PC-3 (cell line): ENCODE data around the gene CEP95. TPM values are rescaled to one million over a fixed set of nuclear protein-coding genes. Genes with fewer than 3 reads are reported as not detected.
A peak's percentile ranks its signal among the peaks of the same experiment; 100 is the strongest.

ENCODE experiments used
- ATAC-seq: fragments of 200-7000 bp; cut with Tn5 transposase; 2 replicates; pipeline ENCODE4 v1.9.1; 2020; ENCODE audit warnings: mild to moderate bottlenecking, moderate library complexity
- Bru-seq: library from RNA; stranded (reverse); fragments of 400-500 nt; gene quantifications from one replicate; lab custom pipeline; 2021; lab: Mats Ljungman, UMichigan
- BruChase-seq, 2 experiments: library from RNA; stranded (reverse); fragments of 400-500 nt; gene quantifications; one replicate each; lab custom pipeline; 2021; lab: Mats Ljungman, UMichigan
- BruUV-seq: library from RNA; stranded (reverse); fragments of 400-500 nt; replicated peaks from 2 replicates; lab custom pipeline; 2021; lab: Mats Ljungman, UMichigan
- CTCF ChIA-PET: fragments of 300-600 bp; sonication (Branson Sonifier 250); formaldehyde crosslinking; loops from one replicate; lab custom pipeline; 2022; ENCODE audit warnings: antibody characterized with exemption; lab: Charles Lee
- POLR2A ChIA-PET: fragments of 300-600 bp; sonication (Branson Sonifier 250); formaldehyde crosslinking; loops from one replicate; lab custom pipeline; 2022; ENCODE audit warnings: antibody characterized with exemption; ENCODE audit not compliant: unreplicated experiment; lab: Charles Lee
- DNase-seq: peaks from one replicate; pipeline ENCODE4 v3.0.0-alpha.2; 2015
- H2AFZ ChIP-seq: fragments of 300-600 bp; sonication (generic); 2 replicates; pipeline ENCODE4 v1.6.0; 2016; ENCODE audit warnings: antibody characterized with exemption, low read length
- H3F3A ChIP-seq: fragments of 300-600 bp; sonication (generic); one replicate; pipeline ENCODE4 v1.6.0; 2017; ENCODE audit warnings: antibody characterized with exemption, low read length, control low read depth, mild to moderate bottlenecking; ENCODE audit not compliant: unreplicated experiment
- H3K27ac ChIP-seq: fragments of 300-600 bp; sonication (generic); 2 replicates; pipeline ENCODE4 v1.5.1; 2016; ENCODE audit warnings: mild to moderate bottlenecking, low read length
- H3K27me3 ChIP-seq: fragments of 300-600 bp; sonication (generic); 2 replicates; pipeline ENCODE4 v1.6.1; 2016; ENCODE audit warnings: low read length, mixed read lengths
- H3K36me3 ChIP-seq: fragments of 300-600 bp; sonication (generic); 2 replicates; pipeline ENCODE4 v1.6.1; 2016; ENCODE audit warnings: low read depth, mixed run types, low read length, mixed read lengths
- H3K4me1 ChIP-seq: fragments of 300-600 bp; sonication (generic); 2 replicates; pipeline ENCODE4 v1.5.1; 2016; ENCODE audit warnings: low read length; ENCODE audit not compliant: insufficient read depth
- H3K4me2 ChIP-seq: fragments of 300-600 bp; sonication (generic); 2 replicates; pipeline ENCODE4 v1.6.0; 2016; ENCODE audit warnings: low read length
- H3K4me3 ChIP-seq: fragments of 300-600 bp; sonication (generic); 2 replicates; pipeline ENCODE4 v1.5.1; 2016; ENCODE audit warnings: mild to moderate bottlenecking, low read length, mixed read lengths
- H3K79me2 ChIP-seq: fragments of 300-600 bp; sonication (generic); 2 replicates; pipeline ENCODE4 v1.6.1; 2017; ENCODE audit warnings: low read length, mixed read lengths
- H3K9ac ChIP-seq: fragments of 300-600 bp; sonication (generic); 2 replicates; pipeline ENCODE4 v1.6.0; 2016; ENCODE audit warnings: mild to moderate bottlenecking, low read length
- H3K9me2 ChIP-seq: fragments of 300-600 bp; sonication (generic); replicated peaks from 2 replicates; pipeline ENCODE4 v1.6.1; 2016; ENCODE audit warnings: mixed run types, low read length, mixed read lengths
- H3K9me3 ChIP-seq: fragments of 300-600 bp; sonication (generic); 2 replicates; pipeline ENCODE4 v1.6.1; 2016; ENCODE audit warnings: low read length, mixed read lengths
- H4K20me1 ChIP-seq: fragments of 300-600 bp; sonication (generic); 2 replicates; pipeline ENCODE4 v1.6.1; 2016; ENCODE audit warnings: low read length, mixed read lengths
- EZH2 ChIP-seq: fragments of 300-600 bp; sonication (generic); IDR thresholded peaks from one replicate; pipeline ENCODE4 v1.6.1; 2017; ENCODE audit warnings: antibody characterized with exemption, mild to moderate bottlenecking, low read length; ENCODE audit not compliant: unreplicated experiment
- EZH2phosphoT487 ChIP-seq: fragments of 300-600 bp; sonication (generic); IDR thresholded peaks from 2 replicates; pipeline ENCODE4 v1.6.1; 2018; ENCODE audit warnings: mild to moderate bottlenecking, antibody characterized with exemption, low read length, borderline replicate concordance
- intact Hi-C: fragments of 100-400 bp; cut with micrococcal nuclease; formaldehyde crosslinking; loops from 2 replicates; pipeline ENCODE4 v1.9.0; 2023
- long read RNA-seq: library from polyadenylated mRNA; unstranded; transcript quantifications from one replicate; pipeline ENCODE4 v2.0.0, GENCODE V29; 2021; ENCODE audit not compliant: unreplicated experiment
- total RNA-seq: library from RNA; depleted of rRNA; stranded (reverse); fragments of >200 nt; gene quantifications from 2 replicates; pipeline ENCODE4 v1.2.3, GENCODE V29; 2014; rRNA removed
- TF ChIP-seq, protein P1 (sequence below): fragments of 300-600 bp; sonication (generic); conservative IDR thresholded peaks from 2 replicates; pipeline ENCODE4 v1.5.1; 2017; ENCODE audit warnings: antibody characterized with exemption, low read depth, mild to moderate bottlenecking, low read length

CEP95 gene, protein sequence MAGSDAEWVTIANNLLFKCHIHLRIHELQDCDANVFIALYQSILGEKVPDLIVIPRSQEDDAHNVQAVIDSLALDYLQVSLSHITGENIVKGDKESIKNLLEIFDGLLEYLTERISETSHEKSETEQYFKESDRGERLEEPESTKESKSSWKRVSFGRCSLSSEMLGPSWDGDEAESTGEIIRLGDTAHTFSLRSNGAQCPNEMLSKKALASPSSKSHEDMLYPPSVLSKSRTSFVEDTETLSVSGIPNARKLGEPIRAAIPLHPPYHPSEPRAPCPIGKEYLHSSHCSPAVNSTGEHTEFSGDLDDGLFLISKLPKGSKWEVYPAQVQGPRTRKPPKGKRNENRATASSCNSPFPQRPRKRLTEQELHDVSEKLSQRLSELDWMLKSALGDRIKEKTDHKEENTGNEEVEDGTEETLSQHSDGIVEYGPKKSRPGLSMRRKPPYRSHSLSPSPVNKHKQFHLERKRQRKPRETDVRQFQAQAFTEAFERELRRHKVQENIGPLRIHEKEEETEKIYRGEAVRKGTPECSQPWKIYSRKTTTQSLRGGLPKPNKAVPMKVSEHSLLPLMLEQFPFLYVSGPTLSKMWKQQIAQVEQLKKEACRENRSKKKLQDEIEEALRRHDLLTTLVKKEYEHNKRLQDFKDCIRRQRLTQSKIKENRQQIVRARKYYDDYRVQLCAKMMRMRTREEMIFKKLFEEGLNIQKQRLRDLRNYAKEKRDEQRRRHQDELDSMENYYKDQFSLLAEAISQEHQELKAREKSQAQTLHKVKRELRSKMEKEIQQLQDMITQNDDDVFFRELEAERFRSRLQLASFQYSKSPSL
- total RNA-seq (32.4 and 59.1 TPM in 2 replicates), Bru-seq, nascent RNA (percentile 95 among the genes with signal in this experiment), BruChase-seq, experiment 1, labeled RNA remaining after a 6-hour chase (percentile 92 among the genes with signal in this experiment), BruChase-seq, experiment 2, labeled RNA remaining after a 2-hour chase (percentile 98 among the genes with signal in this experiment)
- long read RNA-seq, partial matches to known transcripts, result 9 of 39 reads
- long read RNA-seq, other reads (novel, unspliced or antisense), result 26 of 39 reads

DNA sequence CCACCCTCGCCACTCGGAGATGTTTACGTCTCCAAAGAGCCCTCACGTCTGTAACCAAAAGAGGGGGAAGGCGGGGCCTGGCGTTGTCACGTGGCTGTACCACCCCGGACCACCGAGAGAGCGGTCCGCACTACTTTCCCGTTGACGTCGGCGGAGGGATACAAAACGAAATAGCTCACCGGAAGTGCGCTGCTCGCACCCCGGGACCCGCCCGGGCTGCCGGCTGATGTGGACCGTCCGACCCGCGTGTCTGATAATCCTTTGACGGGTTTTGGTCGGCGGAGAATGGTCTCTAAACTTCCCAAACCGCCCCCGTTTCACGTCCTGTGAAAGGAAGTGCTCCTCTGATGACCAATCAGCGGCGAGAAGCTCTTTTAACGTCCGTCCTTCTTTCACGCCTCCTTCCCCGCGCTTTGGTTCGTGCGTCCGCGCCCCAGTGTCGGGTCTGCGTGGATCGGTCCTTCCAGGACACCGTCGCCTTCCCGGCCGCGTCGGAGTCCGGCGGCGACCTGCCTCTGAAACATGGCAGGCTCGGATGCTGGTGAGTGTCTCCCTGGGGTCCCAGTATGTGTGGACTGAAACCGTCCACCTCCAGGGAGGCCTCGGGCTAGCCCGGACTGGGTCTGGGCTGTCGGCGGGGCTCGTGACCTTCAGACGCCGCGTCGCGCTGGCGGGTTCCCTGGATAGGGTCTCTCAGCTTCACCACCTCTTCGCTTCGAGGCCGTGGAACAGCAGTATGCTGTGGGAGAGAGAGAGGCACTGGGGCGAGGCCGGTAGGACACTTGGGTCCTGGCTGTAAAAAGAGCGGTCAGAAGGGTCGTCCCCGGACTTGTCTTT is at the start of gene CEP95:
Gene CEP95, plus strand, starts transcription at position 402 of the 837 bp plus-strand sequence. Its CDS starts 121 bp downstream, at position 523.
- CTCF ChIA-PET, result interaction anchor here (0.5 to 0.6 kb wide), 2 partner anchors 10 to 226 kb away, joined by 3 to 6 read pairs; partner anchors contain the start of gene POLG2
- DNase-seq (peak; percentile 96), ATAC-seq (peak; percentile 66)
- peak within 1 kb of the TSS; percentile 97 for H3K9ac ChIP-seq
- peaks cover 35% of the 10 kb centered on the region for H3K4me1 ChIP-seq
- peak within 1 kb of the TSS; percentile 86 for H3K4me3 ChIP-seq
- intact Hi-C loops, result loop anchor here (1.0 to 5.0 kb wide), 3 partner anchors 9 to 231 kb away; partner anchors contain the start of gene POLG2
- H4K20me1 ChIP-seq, result peaks cover 56% of the 10 kb centered on the region
- no peaks in the 10 kb centered on the region for H3K9me3 ChIP-seq
- POLR2A ChIA-PET, result interaction anchor here (0.6 to 2.4 kb wide), 8 partner anchors 10 to 550 kb away, joined by 3 to 50 read pairs (median 4); partner anchors contain the start of gene POLG2
- H3K9me2 ChIP-seq, result no peaks in the 10 kb centered on the region
- H3K27ac ChIP-seq, result peak within 1 kb of the TSS; percentile 90
- H2AFZ ChIP-seq, result peak within 1 kb of the TSS; percentile 90
- H3K4me2 ChIP-seq, result peak within 1 kb of the TSS; percentile 91
- peaks cover 18% of the 10 kb centered on the region for H3F3A ChIP-seq
- H3K79me2 ChIP-seq, result peaks cover 83% of the 10 kb centered on the region
- BruUV-seq, result no TSS peak
- TF ChIP-seq, protein P1, sequence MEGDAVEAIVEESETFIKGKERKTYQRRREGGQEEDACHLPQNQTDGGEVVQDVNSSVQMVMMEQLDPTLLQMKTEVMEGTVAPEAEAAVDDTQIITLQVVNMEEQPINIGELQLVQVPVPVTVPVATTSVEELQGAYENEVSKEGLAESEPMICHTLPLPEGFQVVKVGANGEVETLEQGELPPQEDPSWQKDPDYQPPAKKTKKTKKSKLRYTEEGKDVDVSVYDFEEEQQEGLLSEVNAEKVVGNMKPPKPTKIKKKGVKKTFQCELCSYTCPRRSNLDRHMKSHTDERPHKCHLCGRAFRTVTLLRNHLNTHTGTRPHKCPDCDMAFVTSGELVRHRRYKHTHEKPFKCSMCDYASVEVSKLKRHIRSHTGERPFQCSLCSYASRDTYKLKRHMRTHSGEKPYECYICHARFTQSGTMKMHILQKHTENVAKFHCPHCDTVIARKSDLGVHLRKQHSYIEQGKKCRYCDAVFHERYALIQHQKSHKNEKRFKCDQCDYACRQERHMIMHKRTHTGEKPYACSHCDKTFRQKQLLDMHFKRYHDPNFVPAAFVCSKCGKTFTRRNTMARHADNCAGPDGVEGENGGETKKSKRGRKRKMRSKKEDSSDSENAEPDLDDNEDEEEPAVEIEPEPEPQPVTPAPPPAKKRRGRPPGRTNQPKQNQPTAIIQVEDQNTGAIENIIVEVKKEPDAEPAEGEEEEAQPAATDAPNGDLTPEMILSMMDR, result no peak
- no peak for TF ChIP-seq EZH2phosphoT487
- no peak for TF ChIP-seq EZH2
- H3K27me3 ChIP-seq, result no peaks in the 10 kb centered on the region
- peaks cover 51% of the 10 kb centered on the region for H3K36me3 ChIP-seq

DNA sequence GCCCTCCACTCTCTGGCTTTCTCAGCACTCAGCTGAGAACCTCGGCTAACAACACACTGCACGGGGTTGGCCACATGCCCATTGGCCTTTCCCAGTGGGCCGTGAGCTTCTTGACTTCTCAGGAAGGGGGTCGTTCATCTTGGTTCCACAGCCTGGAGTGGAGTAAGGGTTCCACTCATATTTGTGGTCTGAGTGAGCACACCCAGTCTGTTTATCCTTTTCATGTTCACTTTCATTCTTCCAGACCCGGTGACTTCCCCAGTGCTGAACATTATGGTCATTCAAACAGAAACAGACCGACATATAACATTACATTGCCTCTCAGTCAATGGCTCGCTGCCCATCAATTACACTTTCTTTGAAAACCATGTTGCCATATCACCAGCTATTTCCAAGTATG is 49.6 kb upstream of the CEP95 start:
- Histone ChIP-seq H3K9me3 (no peaks in the 10 kb centered on the region), H3K9ac (no peak overlapping the region), H3K27me3 (no peaks in the 10 kb centered on the region), H3K36me3 (no peaks in the 10 kb centered on the region), H2AFZ (no peak overlapping the region), H3K9me2 (no peaks in the 10 kb centered on the region), H3K79me2 (no peaks in the 10 kb centered on the region), H3K4me1 (peaks cover 13% of the 10 kb centered on the region), H3K27ac (no peak overlapping the region), H3F3A (no peaks in the 10 kb centered on the region), H3K4me3 (no peak overlapping the region), H3K4me2 (no peak overlapping the region), H4K20me1 (no peaks in the 10 kb centered on the region)
- ATAC-seq (no peak), DNase-seq (no peak)
- POLR2A ChIA-PET, result no interaction called here
- CTCF ChIA-PET, result no interaction called here
- TF ChIP-seq EZH2 (no peak), EZH2phosphoT487 (no peak)
- TF ChIP-seq, protein P1, result no peak
- intact Hi-C loops, result no loop called here
- BruUV-seq, result no TSS peak
